Caco-2 (cell line): ENCODE data around the gene BATF2. TPM values are rescaled to one million over a fixed set of nuclear protein-coding genes. Genes with fewer than 3 reads are reported as not detected.
"Not testable (repeated sequence)": the region's sequence is repeated elsewhere in the genome, so short reads cannot be mapped to it uniquely, and the experiment has no call there.

ENCODE experiments used
- BruUV-seq: library from RNA; stranded (reverse); fragments of 400-500 nt; replicated peaks from 2 replicates; lab custom pipeline; 2021; lab: Mats Ljungman, UMichigan
- CTCF ChIA-PET: fragments of 300-600 bp; sonication (Branson Sonifier 250); formaldehyde crosslinking; loops from one replicate; lab custom pipeline; 2022; ENCODE audit warnings: antibody characterized with exemption; lab: Charles Lee
- POLR2A ChIA-PET: fragments of 300-600 bp; sonication (Branson Sonifier 250); formaldehyde crosslinking; loops from one replicate; lab custom pipeline; 2022; ENCODE audit warnings: antibody characterized with exemption; lab: Charles Lee
- DNase-seq, 2 experiments: peaks; one replicate each; pipeline versions ENCODE4 v3.0.0 to v3.0.0-alpha.2; 2020 to 2022
- H3K27me3 ChIP-seq: replicated peaks from 2 replicates; pipeline ENCODE4 v1.6.0; 2011; ENCODE audit warnings: low read length; ENCODE audit not compliant: control insufficient read depth, insufficient read depth
- H3K36me3 ChIP-seq: 2 replicates; pipeline ENCODE4 v1.5.1; 2011; ENCODE audit warnings: low read length; ENCODE audit not compliant: control insufficient read depth, insufficient read depth
- H3K4me1 ChIP-seq: fragments of 250-450 bp; sonication (Bioruptor Pico); 2 replicates; pipeline ENCODE4 v1.5.1; 2020; ENCODE audit warnings: mild to moderate bottlenecking
- H3K4me3 ChIP-seq: 2 replicates; pipeline ENCODE4 v1.5.1; 2011; ENCODE audit warnings: low read depth, mild to moderate bottlenecking, control low read depth, low read length
- H3K9me3 ChIP-seq: fragments of 250-450 bp; sonication (Bioruptor Pico); 2 replicates; pipeline ENCODE4 v1.5.1; 2020; ENCODE audit warnings: mild to moderate bottlenecking, moderate library complexity
- H3K27ac Mint-ChIP-seq: one replicate; pipeline ENCODE4 v1.8.0; 2022; ENCODE audit warnings: mixed read lengths; ENCODE audit not compliant: unreplicated experiment
- H3K27me3 Mint-ChIP-seq: one replicate; pipeline ENCODE4 v1.8.0; 2022; ENCODE audit warnings: mixed read lengths; ENCODE audit not compliant: insufficient read depth, unreplicated experiment
- H3K36me3 Mint-ChIP-seq: one replicate; pipeline ENCODE4 v1.8.0; 2022; ENCODE audit warnings: mild to moderate bottlenecking, mixed read lengths; ENCODE audit not compliant: insufficient read depth, unreplicated experiment
- H3K4me1 Mint-ChIP-seq: one replicate; pipeline ENCODE4 v1.8.0; 2022; ENCODE audit warnings: low read depth, mixed read lengths; ENCODE audit not compliant: unreplicated experiment
- H3K4me3 Mint-ChIP-seq: one replicate; pipeline ENCODE4 v1.8.0; 2022; ENCODE audit warnings: mild to moderate bottlenecking, moderate library complexity, mixed read lengths; ENCODE audit not compliant: unreplicated experiment
- H3K9me3 Mint-ChIP-seq: one replicate; pipeline ENCODE4 v1.8.0; 2022; ENCODE audit warnings: mixed read lengths; ENCODE audit not compliant: unreplicated experiment
- CTCF ChIP-seq, 2 experiments: fragments of 200-600 bp in 1 of 2; IDR thresholded peaks; 1 replicate in 1 of 2; 2 replicates in 1 of 2; pipeline versions ENCODE4 v1.5.1 to v1.8.0; 2011 to 2022; ENCODE audit warnings: antibody characterized with exemption in 1 of 2, control low read depth in 1 of 2, inconsistent platforms in 1 of 2, low read depth in 1 of 2, low read length in 1 of 2, mild to moderate bottlenecking in 1 of 2, moderate library complexity in 1 of 2; ENCODE audit not compliant: insufficient read depth in 1 of 2, severe bottlenecking in 1 of 2, unreplicated experiment in 1 of 2
- intact Hi-C: fragments of 100-400 bp; cut with micrococcal nuclease; formaldehyde crosslinking; loops from one replicate; pipeline ENCODE4 v1.10.0; 2022; ENCODE audit not compliant: unreplicated experiment
- total RNA-seq: library from RNA; stranded (reverse); gene quantifications from 2 replicates; pipeline ENCODE4 v1.2.3, GENCODE V29; 2022

Gene BATF2
- total RNA-seq, 1 experiment from 2014 or later, result 0.79 TPM

GRCh38 chr11:64987998-64988854, 8.5 kb downstream of the BATF2 start:
- no peaks in the 10 kb centered on the region for H3K9me3 ChIP-seq
- H3K4me1 ChIP-seq, result no peaks in the 10 kb centered on the region
- Mint-ChIP-seq H3K9me3 (no peaks in the 10 kb centered on the region), H3K36me3 (no peaks in the 10 kb centered on the region), H3K27ac (no peak overlapping the region), H3K4me1 (no peaks in the 10 kb centered on the region), H3K4me3 (no peak overlapping the region), H3K27me3 (no peaks in the 10 kb centered on the region)
- ChIA-PET POLR2A (no interaction called here), CTCF (interaction anchor here (0.6 to 1.4 kb wide), 2 partner anchors 9 to 17 kb away, joined by 3 to 4 read pairs; partner anchors contain the start of gene BATF2)
- BruUV-seq, result no TSS peak
- intact Hi-C loops, result no loop called here
- no peaks in the 10 kb centered on the region for H3K27me3 ChIP-seq
- H3K36me3 ChIP-seq, result no peaks in the 10 kb centered on the region
- TF ChIP-seq CTCF (IDR thresholded peaks at IDR 0.05; ENCODE audit: insufficient read depth in 1 of 2, low read depth in 1 of 2, low read length in 1 of 2, severe bottlenecking in 1 of 2, unreplicated experiment in 1 of 2), result no peak
- DNase-seq, result no peak
- H3K4me3 ChIP-seq, result no peak overlapping the region

GRCh38 chr11:64983339-64983738, 13.4 kb downstream of the BATF2 start:
- H3K36me3 Mint-ChIP-seq, H3K4me3 ChIP-seq, POLR2A ChIA-PET, H3K36me3 ChIP-seq, H3K9me3 ChIP-seq, H3K27me3 ChIP-seq, DNase-seq, H3K9me3 Mint-ChIP-seq, intact Hi-C loops, H3K4me1 ChIP-seq, H3K4me1 Mint-ChIP-seq, H3K4me3 Mint-ChIP-seq, CTCF ChIA-PET, BruUV-seq, H3K27ac Mint-ChIP-seq: not testable (repeated sequence)
- peaks cover 13% of the 10 kb centered on the region for H3K27me3 Mint-ChIP-seq

- Histone ChIP-seq H3K4me1 (no peaks in the 10 kb centered on the region), H3K9me3 (no peaks in the 10 kb centered on the region), H3K36me3 (no peaks in the 10 kb centered on the region), H3K27me3 (no peaks in the 10 kb centered on the region), H3K4me3 (no peak overlapping the region)
- no peak overlapping the region for H3K27ac Mint-ChIP-seq
- peaks cover 7% of the 10 kb centered on the region for H3K27me3 Mint-ChIP-seq
- H3K4me1 Mint-ChIP-seq, result no peaks in the 10 kb centered on the region
- no peaks in the 10 kb centered on the region for H3K36me3 Mint-ChIP-seq
- no peak for DNase-seq
- no peak overlapping the region for H3K4me3 Mint-ChIP-seq
- CTCF ChIA-PET, result no interaction called here
- TF ChIP-seq CTCF (IDR thresholded peaks at IDR 0.05; ENCODE audit: insufficient read depth in 1 of 2, low read depth in 1 of 2, low read length in 1 of 2, severe bottlenecking in 1 of 2, unreplicated experiment in 1 of 2), result no peak
- no peaks in the 10 kb centered on the region for H3K9me3 Mint-ChIP-seq
- intact Hi-C loops, result no loop called here
- BruUV-seq, result no TSS peak
- POLR2A ChIA-PET, result no interaction called here
Measured at GRCh38 chr11:64976651-64977050, 20.1 kb downstream of the BATF2 start.
